ENCODE results near the gene SPPL2B. TPM values are rescaled to one million over a fixed set of nuclear protein-coding genes. Genes with fewer than 3 reads are reported as not detected.

Gene SPPL2B
- total RNA-seq, 1 experiment from 2014 or later: 73.7 TPM

DNA sequence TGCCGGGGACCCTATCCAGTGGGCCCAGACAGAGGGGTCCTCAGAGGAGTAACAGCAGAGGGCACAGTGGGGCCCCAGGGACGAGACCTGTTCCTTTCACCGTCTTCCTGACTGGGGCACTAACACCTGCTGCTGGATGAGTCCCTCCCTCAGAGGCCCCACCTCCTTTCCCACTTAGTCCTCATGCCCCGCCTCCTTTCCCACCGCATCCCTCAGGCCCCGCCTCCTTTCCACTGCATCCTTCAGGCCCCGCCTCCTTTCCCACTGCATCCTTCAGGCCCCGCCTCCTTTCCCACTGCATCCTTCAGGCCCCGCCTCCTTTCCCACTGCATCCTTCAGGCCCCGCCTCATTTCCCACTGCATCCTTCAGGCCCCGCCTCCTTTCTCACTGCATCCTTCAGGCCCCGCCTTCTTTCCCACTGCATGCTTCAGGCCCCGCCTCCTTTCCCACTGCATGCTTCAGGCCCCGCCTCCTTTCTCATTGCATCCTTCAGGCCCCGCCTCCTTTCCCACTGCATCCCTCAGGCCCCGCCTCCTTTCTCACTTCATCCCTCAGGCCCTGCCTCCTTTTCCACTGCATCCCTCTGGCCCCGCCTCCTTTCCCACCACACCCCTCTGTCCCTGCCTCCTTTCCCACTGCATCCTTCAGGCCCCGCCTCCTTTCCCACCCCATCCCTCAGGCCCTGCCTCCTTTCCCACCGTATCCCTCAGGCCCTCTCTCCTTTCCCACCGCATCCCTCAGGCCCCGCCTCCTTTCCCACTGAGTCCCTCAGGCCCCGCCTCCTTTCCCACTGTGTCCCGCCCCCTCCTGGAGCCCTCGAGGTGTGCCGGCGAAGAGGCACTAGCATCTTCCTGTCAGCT lies 6.7 kb downstream of the SPPL2B start:
- H3K4me3 Mint-ChIP-seq: peak overlapping the region in 1 of 2 experiments; percentile 38; a peak in 2 of 5 replicates
- H3K27ac ChIP-seq (ENCODE audit: insufficient read length, low read depth, low read length): no peak overlapping the region

More for the DNA sequence above, 6.7 kb downstream of the SPPL2B start:
- Histone ChIP-seq H2BK120ac (ENCODE audit: low read depth, low read length, poor library complexity, severe bottlenecking) (no peak overlapping the region), H2BK12ac (ENCODE audit: insufficient read length, low read depth, low read length) (no peak overlapping the region), H3K79me1 (ENCODE audit: insufficient read depth, low read depth, low read length, poor library complexity, severe bottlenecking) (peaks cover 2% of the 10 kb centered on the region), H3T11ph (ENCODE audit: low read length) (no peak overlapping the region), H3K56ac (ENCODE audit: insufficient read length, low read depth, low read length) (no peak overlapping the region), H3K23ac (ENCODE audit: insufficient read length, low read depth, low read length) (no peak overlapping the region), H3K4me2 (ENCODE audit: insufficient read depth, insufficient read length, low read length) (no peak overlapping the region), H4K5ac (ENCODE audit: insufficient read length, low read depth, low read length) (no peak overlapping the region), H3K9ac (ENCODE audit: extremely low read depth, insufficient read length, low read length) (no peak overlapping the region), H2BK20ac (ENCODE audit: low read depth, low read length, poor library complexity, severe bottlenecking) (no peak overlapping the region), H3K9me3 (ENCODE audit: control insufficient read depth, low read depth, low read length) (no peaks in the 10 kb centered on the region), H2AFZ (ENCODE audit: low read length) (no peak overlapping the region), H3K79me2 (ENCODE audit: insufficient read depth, low read length) (peaks cover 4% of the 10 kb centered on the region; the same call in 1 of the 2 replicates), H3K27me3 (ENCODE audit: insufficient read depth, low read length) (no peaks in the 10 kb centered on the region), H2BK5ac (ENCODE audit: insufficient read length, low read length) (no peak overlapping the region), H4K20me1 (ENCODE audit: control insufficient read depth, insufficient read depth, insufficient read length) (peaks cover 2% of the 10 kb centered on the region), H3K18ac (ENCODE audit: insufficient read length, low read depth, low read length) (no peak overlapping the region), H4K91ac (ENCODE audit: insufficient read length, low read depth, low read length) (no peak overlapping the region), H3K4me1 (ENCODE audit: insufficient read depth, low read length) (peaks cover 5% of the 10 kb centered on the region; the same call in 1 of the 2 replicates), H3K23me2 (ENCODE audit: insufficient read length, low read depth, low read length, poor library complexity, severe bottlenecking) (no peaks in the 10 kb centered on the region), H3K4ac (ENCODE audit: low read depth, low read length) (no peak overlapping the region), H3K14ac (ENCODE audit: insufficient read depth, low read length) (no peak overlapping the region), H2AK5ac (ENCODE audit: insufficient read length, low read length) (no peak overlapping the region), H4K8ac (replicated peaks; ENCODE audit: insufficient read length, low read depth, low read length) (no peak overlapping the region), H2BK15ac (ENCODE audit: low read depth, low read length) (no peak overlapping the region)
- H3K27me3 Mint-ChIP-seq (ENCODE audit: low read depth): no peaks in the 10 kb centered on the region
- peaks cover 3 to 6% of the 10 kb centered on the region in 2 experiments; a peak in 4 of 5 replicates for H3K9me3 Mint-ChIP-seq
- peaks cover 5 to 19% (median 7%) of the 10 kb centered on the region in 3 experiments for H3K36me3 Mint-ChIP-seq (ENCODE audit: insufficient read depth in 1 of 3, low read depth in 3 of 3)
- H3K4me1 Mint-ChIP-seq: peaks cover 17 to 36% of the 10 kb centered on the region in 2 experiments
- DNase-seq: no peak
- TF ChIP-seq, protein P1, sequence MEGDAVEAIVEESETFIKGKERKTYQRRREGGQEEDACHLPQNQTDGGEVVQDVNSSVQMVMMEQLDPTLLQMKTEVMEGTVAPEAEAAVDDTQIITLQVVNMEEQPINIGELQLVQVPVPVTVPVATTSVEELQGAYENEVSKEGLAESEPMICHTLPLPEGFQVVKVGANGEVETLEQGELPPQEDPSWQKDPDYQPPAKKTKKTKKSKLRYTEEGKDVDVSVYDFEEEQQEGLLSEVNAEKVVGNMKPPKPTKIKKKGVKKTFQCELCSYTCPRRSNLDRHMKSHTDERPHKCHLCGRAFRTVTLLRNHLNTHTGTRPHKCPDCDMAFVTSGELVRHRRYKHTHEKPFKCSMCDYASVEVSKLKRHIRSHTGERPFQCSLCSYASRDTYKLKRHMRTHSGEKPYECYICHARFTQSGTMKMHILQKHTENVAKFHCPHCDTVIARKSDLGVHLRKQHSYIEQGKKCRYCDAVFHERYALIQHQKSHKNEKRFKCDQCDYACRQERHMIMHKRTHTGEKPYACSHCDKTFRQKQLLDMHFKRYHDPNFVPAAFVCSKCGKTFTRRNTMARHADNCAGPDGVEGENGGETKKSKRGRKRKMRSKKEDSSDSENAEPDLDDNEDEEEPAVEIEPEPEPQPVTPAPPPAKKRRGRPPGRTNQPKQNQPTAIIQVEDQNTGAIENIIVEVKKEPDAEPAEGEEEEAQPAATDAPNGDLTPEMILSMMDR (conservative IDR thresholded peaks at IDR 0.05): no peak
- no CpG with 5 or more reads among the region's 26 CpGs for WGBS (ENCODE audit: extremely low coverage, insufficient read length, low lambda C conversion rate)
- no peak overlapping the region for H3K27ac Mint-ChIP-seq

All from H9 (cell line).